ENCODE measurements around the gene ANKH.

GRCh38 chr5:14722923-14723322 is 148.7 kb downstream of the ANKH start:
- TF ChIP-seq GATA3 (IDR thresholded peaks at IDR 0.05; ENCODE audit: borderline replicate concordance), result no peak
- no peak for TF ChIP-seq RFX5 (IDR thresholded peaks at IDR 0.05)
- no peak for TF ChIP-seq NFE2L2 (conservative IDR thresholded peaks at IDR 0.05; ENCODE audit: low read length)
- TF ChIP-seq CTCF (IDR thresholded peaks at IDR 0.05), result no peak
- no peak for TF ChIP-seq MYC (IDR thresholded peaks at IDR 0.05; ENCODE audit: borderline replicate concordance, low read length)
- no peak for TF ChIP-seq RCOR1 (IDR thresholded peaks at IDR 0.05; ENCODE audit: low read depth, low read length)
- no peak for TF ChIP-seq SMC3 (IDR thresholded peaks at IDR 0.05)
- TF ChIP-seq MAFK (IDR thresholded peaks at IDR 0.05; ENCODE audit: partially characterized antibody), result no peak
- no peak for TF ChIP-seq HDAC2 (IDR thresholded peaks at IDR 0.05)
